SK-N-SH (cell line): ENCODE results near the gene PEAK1. TPM values are rescaled to one million over a fixed set of nuclear protein-coding genes. Genes with fewer than 3 reads are reported as not detected.

Experiments used
- CTCF ChIA-PET: fragments of 300-600, 350-600 bp; formaldehyde crosslinking; extraction: SDS; loops from one replicate; lab custom pipeline; 2021; lab: Yijun Ruan, JAX
- POLR2A ChIA-PET: fragments of 350-600 bp; sonication (Branson Sonifier 250); formaldehyde crosslinking; extraction: SDS; loops from one replicate; lab custom pipeline; 2020; ENCODE audit warnings: antibody characterized with exemption, inconsistent platforms; lab: Yijun Ruan, JAX
- DNase-seq: peaks from one replicate; pipeline ENCODE4 v3.0.0; 2012
- H2AFZ ChIP-seq: fragments of 200-600 bp; sonication (generic); 2 replicates; pipeline ENCODE4 v1.8.1; 2016; ENCODE audit warnings: antibody characterized with exemption, mild to moderate bottlenecking, low read depth
- H3F3A ChIP-seq: fragments of 200-600 bp; sonication (generic); replicated peaks from 2 replicates; pipeline ENCODE3; 2016; ENCODE audit warnings: antibody characterized with exemption, mild to moderate bottlenecking; ENCODE audit not compliant: insufficient read depth
- H3K27ac ChIP-seq, 2 experiments: fragments of 200-500 bp in 1 of 2; fragments of 200-600 bp in 1 of 2; sonication (Bioruptor generic) in 1 of 2; sonication (generic), shearing (Covaris generic) in 1 of 2; 2 replicates each; pipeline versions ENCODE4 v1.5.1 to v1.6.1; 2014 to 2016; ENCODE audit warnings: low read depth in 2 of 2, inconsistent platforms in 1 of 2, low read length in 1 of 2, mild to moderate bottlenecking in 1 of 2, mixed read lengths in 1 of 2
- H3K27me3 ChIP-seq: fragments of 200-600 bp; sonication (generic), shearing (Covaris generic); 2 replicates; pipeline ENCODE4 v1.6.1; 2016; ENCODE audit warnings: mixed run types; ENCODE audit not compliant: insufficient read depth
- H3K36me3 ChIP-seq, 2 experiments: fragments of 200-500 bp in 1 of 2; fragments of 200-600 bp in 1 of 2; sonication (Bioruptor generic) in 1 of 2; sonication (generic) in 1 of 2; replicated peaks in 1 of 2; 2 replicates each; pipeline versions ENCODE3 to v1.5.1; 2014 to 2016; ENCODE audit warnings: low read length in 1 of 2, mild to moderate bottlenecking in 1 of 2; ENCODE audit not compliant: insufficient read depth in 2 of 2, control insufficient read depth in 1 of 2
- H3K4me1 ChIP-seq, 2 experiments: fragments of 200-500 bp in 1 of 2; fragments of 200-600 bp in 1 of 2; sonication (Bioruptor generic) in 1 of 2; sonication (generic), shearing (Covaris generic) in 1 of 2; 2 replicates each; pipeline versions ENCODE4 v1.5.1 to v1.6.1; 2014 to 2016; ENCODE audit warnings: low read depth in 1 of 2, low read length in 1 of 2, mixed run types in 1 of 2; ENCODE audit not compliant: insufficient read depth in 2 of 2, control insufficient read depth in 1 of 2
- H3K4me2 ChIP-seq: fragments of 200-600 bp; sonication (generic), shearing (Covaris generic); 2 replicates; pipeline ENCODE4 v1.6.1; 2017; ENCODE audit warnings: mixed run types
- H3K4me3 ChIP-seq, 2 experiments: fragments of 200-500 bp in 1 of 2; fragments of 200-600 bp in 1 of 2; sonication (Bioruptor generic) in 1 of 2; sonication (generic), shearing (Covaris generic) in 1 of 2; 2 replicates each; pipeline versions ENCODE4 v1.5.1 to v1.8.1; 2014 to 2016; ENCODE audit warnings: low read depth in 2 of 2, inconsistent platforms in 1 of 2, low read length in 1 of 2, mild to moderate bottlenecking in 1 of 2, mixed read lengths in 1 of 2, moderate library complexity in 1 of 2
- H3K79me2 ChIP-seq: fragments of 200-600 bp; sonication (generic); 2 replicates; pipeline ENCODE4 v1.8.1; 2017; ENCODE audit warnings: mild to moderate bottlenecking; ENCODE audit not compliant: insufficient read depth
- H3K9ac ChIP-seq: fragments of 200-600 bp; sonication (generic); 2 replicates; pipeline ENCODE4 v1.6.1; 2017; ENCODE audit warnings: mixed run types
- H3K9me2 ChIP-seq: fragments of 200-600 bp; sonication (generic); 2 replicates; pipeline ENCODE4 v1.6.1; 2017; ENCODE audit warnings: mixed run types
- H3K9me3 ChIP-seq: fragments of 200-600 bp; sonication (generic); 2 replicates; pipeline ENCODE4 v1.6.1; 2017; ENCODE audit warnings: mixed run types, mild to moderate bottlenecking, moderate library complexity
- H4K20me1 ChIP-seq: fragments of 200-600 bp; sonication (generic); 2 replicates; pipeline ENCODE4 v1.6.1; 2017; ENCODE audit warnings: mild to moderate bottlenecking, mixed run types; ENCODE audit not compliant: insufficient read depth
- ELF1 ChIP-seq: IDR thresholded peaks from 2 replicates; pipeline ENCODE4 v1.4.0; 2012
- EP300 ChIP-seq, 2 experiments: IDR thresholded peaks; 2 replicates each; pipeline versions ENCODE4 v1.4.0 to v1.6.1; 2012; ENCODE audit warnings: borderline replicate concordance in 1 of 2, low read depth in 1 of 2, low read length in 1 of 2
- FOXJ3 ChIP-seq: sonication (generic); formaldehyde crosslinking; IDR thresholded peaks from 2 replicates; pipeline ENCODE4 v1.5.1; 2020; ENCODE audit warnings: mild to moderate bottlenecking, missing genetic modification reagents
- GABPA ChIP-seq: IDR thresholded peaks from 2 replicates; pipeline ENCODE4 v1.4.0; 2012; ENCODE audit warnings: low read depth, mild to moderate bottlenecking
- GATA2 ChIP-seq: sonication (generic); formaldehyde crosslinking; IDR thresholded peaks from 2 replicates; pipeline ENCODE4 v1.5.0; 2020; ENCODE audit warnings: mild to moderate bottlenecking, missing genetic modification reagents
- JUND ChIP-seq: IDR thresholded peaks from 2 replicates; pipeline ENCODE4 v1.4.0; 2012
- MEF2A ChIP-seq: IDR thresholded peaks from 2 replicates; pipeline ENCODE4 v1.4.0; 2012; ENCODE audit warnings: low read depth, borderline replicate concordance
- MXI1 ChIP-seq: IDR thresholded peaks from 2 replicates; pipeline ENCODE4 v1.6.1; 2012; ENCODE audit warnings: mild to moderate bottlenecking, low read depth, low read length, improper control_type of control experiment
- NRF1 ChIP-seq: IDR thresholded peaks from 2 replicates; pipeline ENCODE4 v1.6.1; 2012; ENCODE audit warnings: low read depth, mild to moderate bottlenecking, low read length
- POLR2AphosphoS5 ChIP-seq: IDR thresholded peaks from 2 replicates; pipeline ENCODE4 v1.6.1; 2012; ENCODE audit warnings: low read depth, low read length
- RAD21 ChIP-seq: IDR thresholded peaks from 2 replicates; pipeline ENCODE4 v1.6.1; 2012; ENCODE audit warnings: mild to moderate bottlenecking, low read length
- RCOR1 ChIP-seq: fragments of 150-350 bp; IDR thresholded peaks from 2 replicates; pipeline ENCODE4 v1.6.1; 2017; ENCODE audit warnings: antibody characterized with exemption, low read length
- RFX5 ChIP-seq: IDR thresholded peaks from 2 replicates; pipeline ENCODE4 v1.6.1; 2012; ENCODE audit warnings: mild to moderate bottlenecking, improper control_type of control experiment, low read length
- RXRA ChIP-seq: IDR thresholded peaks from 2 replicates; pipeline ENCODE4 v1.4.0; 2012; ENCODE audit warnings: low read depth, mild to moderate bottlenecking, borderline replicate concordance
- TAF1 ChIP-seq: IDR thresholded peaks from 2 replicates; pipeline ENCODE4 v1.6.1; 2012; ENCODE audit warnings: low read depth, mild to moderate bottlenecking, low read length, moderate library complexity, borderline replicate concordance
- TEAD4 ChIP-seq: IDR thresholded peaks from 2 replicates; pipeline ENCODE4 v1.4.0; 2012; ENCODE audit warnings: mild to moderate bottlenecking, borderline replicate concordance; ENCODE audit not compliant: insufficient read depth
- polyA plus RNA-seq, 3 experiments: library from polyadenylated mRNA; depleted of rRNA; stranded (reverse); fragments of >200 nt; gene quantifications; 2 replicates each; pipeline ENCODE4 v1.2.3, GENCODE V29; 2012
- TF ChIP-seq, protein P1 (sequence below): IDR thresholded peaks from 2 replicates; pipeline ENCODE4; 2012
- TF ChIP-seq, protein P2 (sequence below): IDR thresholded peaks from 2 replicates; pipeline ENCODE4 v1.6.1; 2012; ENCODE audit warnings: mild to moderate bottlenecking, low read depth, low read length, moderate library complexity
- TF ChIP-seq, protein P3 (sequence below): IDR thresholded peaks from 2 replicates; pipeline ENCODE4 v1.4.0; 2012; ENCODE audit warnings: low read depth
- TF ChIP-seq, protein P4 (sequence below): IDR thresholded peaks from 2 replicates; pipeline ENCODE4 v1.4.0; 2012; ENCODE audit warnings: low read depth, borderline replicate concordance

Gene PEAK1
- polyA plus RNA-seq, 1 of the 3 experiments (the other 2 are of a cell fraction): 9.0 TPM

DNA sequence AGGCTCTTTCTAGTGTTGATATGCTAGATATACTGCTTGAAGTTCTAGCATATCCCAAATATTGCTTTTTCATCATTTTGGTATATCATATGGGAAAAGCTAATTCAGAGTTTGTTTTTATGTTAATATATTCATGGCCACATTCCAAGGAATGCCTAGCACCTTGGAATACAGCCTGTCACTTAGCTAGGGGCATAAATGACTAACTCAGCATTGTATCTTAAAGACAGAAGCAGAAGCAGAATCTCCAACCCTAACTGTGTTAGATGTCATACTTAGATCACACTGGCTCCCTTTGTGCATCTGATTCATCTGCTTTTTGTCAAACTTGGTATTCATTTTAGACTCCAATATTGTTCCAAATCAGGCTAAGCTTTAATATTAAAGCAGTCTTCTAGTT is 218.2 kb downstream of the PEAK1 start:
- Histone ChIP-seq H3K9me3 (no peaks in the 10 kb centered on the region; the same call in 1 of the 2 replicates), H3K4me2 (no peak overlapping the region), H2AFZ (no peak overlapping the region)
- TF ChIP-seq, protein P1, sequence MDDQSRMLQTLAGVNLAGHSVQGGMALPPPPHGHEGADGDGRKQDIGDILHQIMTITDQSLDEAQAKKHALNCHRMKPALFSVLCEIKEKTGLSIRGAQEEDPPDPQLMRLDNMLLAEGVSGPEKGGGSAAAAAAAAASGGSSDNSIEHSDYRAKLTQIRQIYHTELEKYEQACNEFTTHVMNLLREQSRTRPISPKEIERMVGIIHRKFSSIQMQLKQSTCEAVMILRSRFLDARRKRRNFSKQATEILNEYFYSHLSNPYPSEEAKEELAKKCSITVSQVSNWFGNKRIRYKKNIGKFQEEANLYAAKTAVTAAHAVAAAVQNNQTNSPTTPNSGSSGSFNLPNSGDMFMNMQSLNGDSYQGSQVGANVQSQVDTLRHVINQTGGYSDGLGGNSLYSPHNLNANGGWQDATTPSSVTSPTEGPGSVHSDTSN: no peak
- TF ChIP-seq NRF1: no peak
- TF ChIP-seq ELF1: no peak
- TF ChIP-seq RAD21: no peak
- TF ChIP-seq, all 33 proteins: peak for 0
- H3K9me2 ChIP-seq: no peaks in the 10 kb centered on the region
- H3K27ac ChIP-seq: no peak overlapping the region
- no peak overlapping the region for H3K4me3 ChIP-seq
- H3K4me1 ChIP-seq: no peaks in the 10 kb centered on the region
- peaks cover 5% of the 10 kb centered on the region for H3F3A ChIP-seq
- DNase-seq: no peak
- no peaks in the 10 kb centered on the region; the same call in 1 of the 2 replicates for H3K79me2 ChIP-seq
- POLR2A ChIA-PET: no interaction called here
- no peaks in the 10 kb centered on the region for H3K27me3 ChIP-seq
- CTCF ChIA-PET: interaction anchor here (0.9 to 1.3 kb wide), 2 partner anchors 11 to 15 kb away, joined by 3 to 4 read pairs; no protein-coding TSS in a partner anchor
- H3K9ac ChIP-seq: no peak overlapping the region
- peaks cover 9 to 19% of the 10 kb centered on the region in 2 experiments for H3K36me3 ChIP-seq
- H4K20me1 ChIP-seq: no peaks in the 10 kb centered on the region

DNA sequence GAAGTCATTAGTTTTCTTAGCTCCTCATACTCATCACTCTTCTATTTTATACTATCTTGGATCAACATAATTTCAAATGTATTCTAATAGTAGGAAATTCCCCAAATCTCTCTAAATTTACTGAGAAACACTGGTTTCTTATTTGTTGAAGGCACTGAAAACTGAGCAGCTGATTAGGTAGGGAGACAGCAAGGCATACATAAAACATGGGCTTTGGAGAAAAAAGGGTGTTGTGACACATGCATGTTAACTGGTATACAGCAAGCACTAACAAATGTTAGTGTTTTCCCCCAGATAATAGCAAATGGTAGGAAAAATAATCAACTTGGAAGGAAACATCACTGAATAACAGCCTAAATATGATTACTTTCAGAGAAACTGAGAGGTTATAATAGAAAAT is 223.5 kb downstream of the PEAK1 start:
- Histone ChIP-seq H3F3A (no peaks in the 10 kb centered on the region), H3K79me2 (no peaks in the 10 kb centered on the region), H3K4me3 (no peak overlapping the region), H3K9me2 (no peaks in the 10 kb centered on the region), H3K4me1 (no peaks in the 10 kb centered on the region), H3K9me3 (no peaks in the 10 kb centered on the region; the same call in 1 of the 2 replicates), H3K27me3 (no peaks in the 10 kb centered on the region), H3K36me3 (peaks cover 9 to 15% of the 10 kb centered on the region in 2 experiments), H4K20me1 (no peaks in the 10 kb centered on the region), H2AFZ (no peak overlapping the region), H3K27ac (no peak overlapping the region), H3K4me2 (no peak overlapping the region), H3K9ac (no peak overlapping the region)
- ChIA-PET CTCF (interaction anchor here (1.4 kb wide), 1 partner anchor 10 kb away, joined by 7 read pairs; no protein-coding TSS in a partner anchor), POLR2A (no interaction called here)
- DNase-seq: no peak
- TF ChIP-seq JUND (no peak), RCOR1 (no peak), RAD21 (no peak), TAF1 (no peak), RXRA (no peak), NRF1 (no peak), POLR2AphosphoS5 (no peak), ELF1 (no peak), FOXJ3 (CRISPR knock-in tag) (no peak), GATA2 (CRISPR knock-in tag) (no peak), RFX5 (no peak), MEF2A (no peak), EP300 (IDR thresholded peaks at IDR 0.05; ENCODE audit: borderline replicate concordance in 1 of 2, low read depth in 1 of 2, low read length in 1 of 2) (no peak), GABPA (no peak), TEAD4 (no peak), MXI1 (no peak)
- TF ChIP-seq, protein P2, sequence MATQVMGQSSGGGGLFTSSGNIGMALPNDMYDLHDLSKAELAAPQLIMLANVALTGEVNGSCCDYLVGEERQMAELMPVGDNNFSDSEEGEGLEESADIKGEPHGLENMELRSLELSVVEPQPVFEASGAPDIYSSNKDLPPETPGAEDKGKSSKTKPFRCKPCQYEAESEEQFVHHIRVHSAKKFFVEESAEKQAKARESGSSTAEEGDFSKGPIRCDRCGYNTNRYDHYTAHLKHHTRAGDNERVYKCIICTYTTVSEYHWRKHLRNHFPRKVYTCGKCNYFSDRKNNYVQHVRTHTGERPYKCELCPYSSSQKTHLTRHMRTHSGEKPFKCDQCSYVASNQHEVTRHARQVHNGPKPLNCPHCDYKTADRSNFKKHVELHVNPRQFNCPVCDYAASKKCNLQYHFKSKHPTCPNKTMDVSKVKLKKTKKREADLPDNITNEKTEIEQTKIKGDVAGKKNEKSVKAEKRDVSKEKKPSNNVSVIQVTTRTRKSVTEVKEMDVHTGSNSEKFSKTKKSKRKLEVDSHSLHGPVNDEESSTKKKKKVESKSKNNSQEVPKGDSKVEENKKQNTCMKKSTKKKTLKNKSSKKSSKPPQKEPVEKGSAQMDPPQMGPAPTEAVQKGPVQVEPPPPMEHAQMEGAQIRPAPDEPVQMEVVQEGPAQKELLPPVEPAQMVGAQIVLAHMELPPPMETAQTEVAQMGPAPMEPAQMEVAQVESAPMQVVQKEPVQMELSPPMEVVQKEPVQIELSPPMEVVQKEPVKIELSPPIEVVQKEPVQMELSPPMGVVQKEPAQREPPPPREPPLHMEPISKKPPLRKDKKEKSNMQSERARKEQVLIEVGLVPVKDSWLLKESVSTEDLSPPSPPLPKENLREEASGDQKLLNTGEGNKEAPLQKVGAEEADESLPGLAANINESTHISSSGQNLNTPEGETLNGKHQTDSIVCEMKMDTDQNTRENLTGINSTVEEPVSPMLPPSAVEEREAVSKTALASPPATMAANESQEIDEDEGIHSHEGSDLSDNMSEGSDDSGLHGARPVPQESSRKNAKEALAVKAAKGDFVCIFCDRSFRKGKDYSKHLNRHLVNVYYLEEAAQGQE: no peak
- TF ChIP-seq, protein P3, sequence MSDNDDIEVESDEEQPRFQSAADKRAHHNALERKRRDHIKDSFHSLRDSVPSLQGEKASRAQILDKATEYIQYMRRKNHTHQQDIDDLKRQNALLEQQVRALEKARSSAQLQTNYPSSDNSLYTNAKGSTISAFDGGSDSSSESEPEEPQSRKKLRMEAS: no peak
- TF ChIP-seq, protein P4, sequence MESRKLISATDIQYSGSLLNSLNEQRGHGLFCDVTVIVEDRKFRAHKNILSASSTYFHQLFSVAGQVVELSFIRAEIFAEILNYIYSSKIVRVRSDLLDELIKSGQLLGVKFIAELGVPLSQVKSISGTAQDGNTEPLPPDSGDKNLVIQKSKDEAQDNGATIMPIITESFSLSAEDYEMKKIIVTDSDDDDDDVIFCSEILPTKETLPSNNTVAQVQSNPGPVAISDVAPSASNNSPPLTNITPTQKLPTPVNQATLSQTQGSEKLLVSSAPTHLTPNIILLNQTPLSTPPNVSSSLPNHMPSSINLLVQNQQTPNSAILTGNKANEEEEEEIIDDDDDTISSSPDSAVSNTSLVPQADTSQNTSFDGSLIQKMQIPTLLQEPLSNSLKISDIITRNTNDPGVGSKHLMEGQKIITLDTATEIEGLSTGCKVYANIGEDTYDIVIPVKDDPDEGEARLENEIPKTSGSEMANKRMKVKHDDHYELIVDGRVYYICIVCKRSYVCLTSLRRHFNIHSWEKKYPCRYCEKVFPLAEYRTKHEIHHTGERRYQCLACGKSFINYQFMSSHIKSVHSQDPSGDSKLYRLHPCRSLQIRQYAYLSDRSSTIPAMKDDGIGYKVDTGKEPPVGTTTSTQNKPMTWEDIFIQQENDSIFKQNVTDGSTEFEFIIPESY: no peak
